GM21576 (cell line): ENCODE results near the gene TMEM132A.

Experiments used
- ATAC-seq: cut with Tn5 transposase; IDR thresholded peaks from one replicate; pipeline ENCODE4 v1.9.1; 2021; ENCODE audit warnings: mild to moderate bottlenecking, moderate library complexity; ENCODE audit not compliant: unreplicated experiment

TMEM132A gene

GRCh38 chr11:60936467-60937143 is 12.3 kb downstream of the TMEM132A start:
- no peak for ATAC-seq

GRCh38 chr11:60937144-60937527 is 12.9 kb downstream of the TMEM132A start:
- ATAC-seq, result no peak

DNA sequence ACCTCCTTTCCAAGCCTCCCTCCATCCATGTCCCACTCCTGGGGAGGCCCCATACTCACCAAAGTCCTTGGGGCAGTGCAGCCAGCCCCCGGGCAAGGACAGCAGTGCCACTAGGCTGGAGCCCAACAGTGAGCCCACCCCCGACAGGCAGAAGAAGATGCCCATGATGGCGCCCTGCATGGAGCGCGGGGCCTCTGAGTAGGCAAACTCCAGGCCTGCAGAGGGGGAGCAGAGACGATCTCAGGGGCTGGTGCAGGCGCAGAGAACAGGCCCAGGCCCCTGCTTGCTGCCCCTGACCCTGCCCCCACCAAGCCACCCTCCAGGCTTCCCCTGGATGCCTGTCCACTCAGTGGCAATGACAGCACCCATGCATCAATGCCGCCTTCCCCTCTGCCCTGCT is 13.6 kb downstream of the TMEM132A start:
- no peak for ATAC-seq

GRCh38 chr11:60938500-60938899 is 14.2 kb downstream of the TMEM132A start:
- no peak for ATAC-seq

DNA sequence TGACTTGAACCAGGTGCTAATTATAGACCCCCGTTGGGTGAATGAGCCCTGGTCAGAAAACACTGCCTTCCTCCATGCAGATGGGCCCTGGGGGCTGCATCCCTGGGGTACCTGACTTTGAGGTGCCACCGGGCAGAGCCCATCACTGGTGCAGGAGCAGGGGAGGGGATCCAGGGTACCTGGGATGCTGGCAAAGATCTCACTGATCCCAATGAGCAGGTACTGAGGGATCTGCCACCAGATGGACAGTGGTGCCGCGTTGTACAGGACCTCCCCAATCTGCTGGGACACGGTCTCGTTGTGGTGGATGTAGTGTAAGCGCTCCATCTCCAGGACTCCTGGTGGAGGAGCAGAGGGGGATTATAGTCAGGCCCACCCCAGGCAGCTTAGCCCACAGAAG is 15.0 kb downstream of the TMEM132A start:
- ATAC-seq, result no peak

DNA sequence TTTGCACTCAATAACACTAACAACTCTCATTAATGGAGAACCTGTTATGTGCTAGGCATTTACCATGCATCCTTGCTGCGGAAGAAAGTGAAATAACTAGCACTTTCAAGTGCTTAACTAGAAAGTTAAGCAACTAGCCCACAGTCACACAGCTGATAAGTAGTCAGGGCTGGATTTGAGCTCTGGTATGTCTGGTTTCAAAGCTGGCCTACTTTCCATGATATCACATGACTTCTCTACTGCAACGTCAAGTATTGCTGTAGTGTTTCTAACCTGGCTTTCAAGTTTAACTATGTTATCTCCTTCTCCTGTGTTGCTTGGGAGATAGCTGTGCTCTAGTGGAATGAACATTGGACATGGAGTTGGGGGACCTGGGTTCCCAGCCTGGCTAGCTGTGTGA is 15.6 kb downstream of the TMEM132A start:
- ATAC-seq, result no peak

- ATAC-seq, result no peak
These were observed 17.3 kb downstream of the TMEM132A start for GRCh38 chr11:60941371-60942119.

GRCh38 chr11:60942219-60942618 is 18.0 kb downstream of the TMEM132A start:
- no peak for ATAC-seq

DNA sequence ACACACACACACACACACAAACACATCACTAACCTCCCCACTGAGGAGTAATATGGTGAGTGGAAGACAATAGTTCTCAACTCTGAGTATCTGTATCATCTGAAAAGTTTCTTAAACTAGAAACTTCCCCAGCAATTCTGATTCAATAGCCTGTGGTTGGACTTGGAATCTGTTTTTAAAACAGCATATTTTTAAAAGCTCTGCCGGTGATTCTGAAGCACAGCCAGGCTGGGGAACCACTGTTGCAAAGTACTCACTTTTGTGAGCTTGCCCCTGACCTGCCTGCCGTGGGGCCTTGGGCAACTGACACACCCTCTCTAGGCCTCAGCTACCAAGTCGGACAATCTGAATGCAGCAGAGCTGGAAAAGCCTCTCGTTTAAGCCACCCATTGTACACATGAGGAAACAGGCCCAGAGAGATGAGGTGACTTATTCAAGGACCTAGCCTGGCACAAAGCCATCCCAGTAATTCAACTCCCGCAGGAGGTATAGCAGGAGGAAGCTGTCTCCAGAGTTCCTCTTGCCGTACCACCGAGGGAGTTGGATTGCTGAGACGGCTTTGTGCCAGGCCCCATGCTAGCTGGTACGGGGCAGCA is 18.8 kb downstream of the TMEM132A start:
- ATAC-seq, result no peak

GRCh38 chr11:60944490-60945294 is 20.4 kb downstream of the TMEM132A start:
- no peak for ATAC-seq

GRCh38 chr11:60945295-60945667 is 21.0 kb downstream of the TMEM132A start:
- no peak for ATAC-seq

- no peak for ATAC-seq
These were observed 22.5 kb downstream of the TMEM132A start for GRCh38 chr11:60946601-60947264.

- no peak for ATAC-seq
These were observed 23.4 kb downstream of the TMEM132A start for GRCh38 chr11:60947700-60948099.

GRCh38 chr11:60948250-60948649 is 24.0 kb downstream of the TMEM132A start:
- no peak for ATAC-seq

- no peak for ATAC-seq
These were observed 25.8 kb downstream of the TMEM132A start for GRCh38 chr11:60950024-60950423.

- no peak for ATAC-seq
These were observed 26.8 kb downstream of the TMEM132A start for GRCh38 chr11:60950933-60951605.

DNA sequence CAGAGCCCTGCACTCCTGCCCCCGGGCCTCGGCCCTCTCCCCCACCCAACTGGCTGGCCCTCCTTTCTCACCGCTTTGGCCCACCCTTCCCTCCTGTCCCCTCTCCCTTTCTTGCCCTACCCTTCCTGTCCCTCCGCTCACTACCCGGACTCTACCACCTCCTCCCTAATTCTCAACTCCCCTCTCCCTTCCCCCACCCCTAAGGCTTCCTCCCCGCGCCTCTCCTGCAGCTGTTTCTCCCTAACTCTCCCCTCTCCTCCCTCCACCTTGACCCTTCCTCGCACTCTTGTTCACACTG is 27.3 kb downstream of the TMEM132A start:
- ATAC-seq, result no peak

GRCh38 chr11:60951904-60952741 is 27.9 kb downstream of the TMEM132A start, which contains the start of gene SLC15A3:
Gene SLC15A3, minus strand, starts transcription at chr11:60952176. Its CDS starts 625 bp downstream, at chr11:60951551.
- ATAC-seq, result peak; percentile 78

GRCh38 chr11:60952742-60953170 is 28.5 kb downstream of the TMEM132A start:
- no peak for ATAC-seq
